Measurements from ENCODE around the gene ALPK1.

ALPK1 gene

DNA sequence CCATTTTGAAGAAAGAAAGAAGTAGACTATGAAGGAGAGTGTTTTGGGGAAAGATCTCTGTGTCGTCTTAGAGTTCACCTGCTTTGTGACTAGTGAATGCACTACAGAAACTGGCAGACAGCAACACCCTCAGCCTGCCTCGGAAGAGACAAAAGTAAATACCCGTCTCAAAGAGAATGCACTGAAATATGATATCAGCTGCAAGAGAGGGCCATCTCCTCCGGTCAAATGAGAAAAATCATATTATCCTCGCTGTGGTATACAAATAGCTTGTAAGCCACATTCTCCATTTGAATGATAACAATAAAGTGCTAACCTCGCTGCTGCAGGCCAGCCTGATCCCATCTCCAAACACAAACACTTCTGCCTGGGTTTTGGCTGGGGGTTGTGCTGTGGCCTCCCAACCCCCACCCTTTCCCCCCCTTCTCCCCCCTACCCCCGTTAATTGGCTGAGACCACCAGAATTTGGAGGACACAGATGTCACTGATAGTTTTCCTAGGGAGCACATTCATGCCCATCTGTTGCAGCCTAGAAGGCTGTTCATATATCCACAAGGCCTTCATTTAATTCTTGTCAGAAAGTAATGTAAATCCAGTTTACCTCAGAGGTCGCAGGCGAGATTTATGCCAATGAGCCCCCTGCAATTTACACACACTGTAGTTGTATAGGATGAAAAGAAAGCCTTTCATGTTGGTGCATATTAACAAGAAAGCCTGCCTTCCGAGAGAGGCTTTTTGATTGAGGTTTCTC is 46.3 kb downstream of the ALPK1 start:
- TF ChIP-seq, protein P1, sequence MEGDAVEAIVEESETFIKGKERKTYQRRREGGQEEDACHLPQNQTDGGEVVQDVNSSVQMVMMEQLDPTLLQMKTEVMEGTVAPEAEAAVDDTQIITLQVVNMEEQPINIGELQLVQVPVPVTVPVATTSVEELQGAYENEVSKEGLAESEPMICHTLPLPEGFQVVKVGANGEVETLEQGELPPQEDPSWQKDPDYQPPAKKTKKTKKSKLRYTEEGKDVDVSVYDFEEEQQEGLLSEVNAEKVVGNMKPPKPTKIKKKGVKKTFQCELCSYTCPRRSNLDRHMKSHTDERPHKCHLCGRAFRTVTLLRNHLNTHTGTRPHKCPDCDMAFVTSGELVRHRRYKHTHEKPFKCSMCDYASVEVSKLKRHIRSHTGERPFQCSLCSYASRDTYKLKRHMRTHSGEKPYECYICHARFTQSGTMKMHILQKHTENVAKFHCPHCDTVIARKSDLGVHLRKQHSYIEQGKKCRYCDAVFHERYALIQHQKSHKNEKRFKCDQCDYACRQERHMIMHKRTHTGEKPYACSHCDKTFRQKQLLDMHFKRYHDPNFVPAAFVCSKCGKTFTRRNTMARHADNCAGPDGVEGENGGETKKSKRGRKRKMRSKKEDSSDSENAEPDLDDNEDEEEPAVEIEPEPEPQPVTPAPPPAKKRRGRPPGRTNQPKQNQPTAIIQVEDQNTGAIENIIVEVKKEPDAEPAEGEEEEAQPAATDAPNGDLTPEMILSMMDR (IDR thresholded peaks at IDR 0.05; ENCODE audit: low read length, missing control alignments), result no peak
- DNase-seq (ENCODE audit: low read depth), result no peak
- no peak overlapping the region for H3K4me3 ChIP-seq (replicated peaks; ENCODE audit: low read depth, low read length)

DNA sequence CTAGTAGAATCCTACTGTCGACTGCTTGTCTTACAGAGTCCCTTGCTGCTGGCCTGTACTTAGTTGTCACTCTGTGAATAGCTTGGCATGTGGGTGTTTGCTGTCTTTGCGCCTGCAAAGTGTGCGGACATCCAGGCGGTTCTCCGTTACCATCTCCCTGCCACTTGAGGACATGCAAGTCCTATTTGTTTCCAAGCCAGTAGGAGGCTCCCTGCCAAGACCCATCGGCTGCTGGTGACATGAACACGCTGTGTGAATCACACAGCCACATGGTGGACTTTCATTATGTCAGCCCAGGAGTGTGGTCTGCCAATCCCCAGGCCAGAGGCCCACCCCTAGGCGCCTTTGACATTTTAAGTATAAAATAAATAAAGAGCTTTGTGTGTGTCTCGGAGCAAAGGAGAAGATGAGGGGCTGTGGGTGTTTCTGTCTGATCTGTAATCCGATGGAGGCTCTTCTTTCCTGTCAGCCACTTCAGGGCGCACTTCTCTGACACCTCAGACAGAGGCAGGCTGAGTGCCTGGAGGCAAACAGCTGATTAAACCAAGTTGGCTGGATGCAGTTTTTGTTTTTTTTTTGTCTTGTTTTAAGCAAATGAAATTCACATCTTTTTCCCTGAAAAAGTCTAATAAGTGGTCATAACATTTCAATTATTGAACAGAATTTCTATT is 51.5 kb downstream of the ALPK1 start:
- no peak overlapping the region for H3K4me3 ChIP-seq (replicated peaks; ENCODE audit: low read depth, low read length)
- peak; percentile 77 for DNase-seq (ENCODE audit: low read depth)

DNA sequence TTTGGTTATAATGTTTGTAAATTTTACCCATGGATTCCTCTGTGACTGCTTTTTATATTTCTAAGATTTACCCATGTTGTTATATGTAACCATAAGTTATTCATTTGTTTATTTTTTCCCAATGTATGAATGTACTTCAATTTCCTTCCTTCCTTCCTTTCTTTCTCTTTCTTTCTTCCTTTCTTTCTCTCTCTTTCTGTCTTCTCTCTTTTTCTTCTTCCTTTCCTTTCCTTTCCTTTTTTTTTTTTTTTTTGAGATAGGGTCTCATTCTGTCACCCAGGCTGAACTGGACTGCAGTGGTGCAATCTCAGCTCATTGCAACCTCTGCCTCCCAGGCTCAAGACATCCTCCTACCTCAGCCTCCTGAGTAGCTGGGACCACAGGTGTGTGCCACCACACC is 55.6 kb downstream of the ALPK1 start:
- TF ChIP-seq, protein P1 (IDR thresholded peaks at IDR 0.05; ENCODE audit: low read length, missing control alignments), result no peak

More for the DNA sequence above, 51.5 kb downstream of the ALPK1 start:
- TF ChIP-seq, protein P1 (IDR thresholded peaks at IDR 0.05; ENCODE audit: low read length, missing control alignments), result peak; percentile 32

DNA sequence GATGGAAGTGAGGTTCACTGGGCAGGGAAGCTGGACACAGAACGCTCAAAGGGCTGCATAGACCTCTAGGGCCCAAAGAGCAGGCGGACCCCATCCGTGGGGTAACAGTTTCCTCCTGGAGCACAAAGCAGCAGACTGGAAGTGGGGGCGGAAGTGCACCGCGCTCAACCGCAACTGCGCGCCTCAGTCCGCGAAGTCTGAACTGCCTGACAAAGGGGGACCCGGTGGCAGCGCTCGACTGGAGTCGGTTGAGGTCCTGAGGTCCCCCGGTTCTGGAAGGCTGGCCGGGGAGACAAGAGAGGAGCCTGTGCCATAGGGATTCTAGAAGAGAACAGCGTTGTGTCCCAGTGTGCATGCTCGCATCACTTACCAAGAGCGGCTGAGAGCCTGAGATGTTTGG is 58.5 kb downstream of the ALPK1 start:
- DNase-seq (ENCODE audit: low read depth), result no peak
- TF ChIP-seq, protein P1 (IDR thresholded peaks at IDR 0.05; ENCODE audit: low read length, missing control alignments), result no peak
- H3K4me3 ChIP-seq (replicated peaks; ENCODE audit: low read depth, low read length), result no peak overlapping the region

More for the DNA sequence above, 55.6 kb downstream of the ALPK1 start:
- DNase-seq (ENCODE audit: low read depth), result no peak
- H3K4me3 ChIP-seq (replicated peaks; ENCODE audit: low read depth, low read length), result no peak overlapping the region

DNA sequence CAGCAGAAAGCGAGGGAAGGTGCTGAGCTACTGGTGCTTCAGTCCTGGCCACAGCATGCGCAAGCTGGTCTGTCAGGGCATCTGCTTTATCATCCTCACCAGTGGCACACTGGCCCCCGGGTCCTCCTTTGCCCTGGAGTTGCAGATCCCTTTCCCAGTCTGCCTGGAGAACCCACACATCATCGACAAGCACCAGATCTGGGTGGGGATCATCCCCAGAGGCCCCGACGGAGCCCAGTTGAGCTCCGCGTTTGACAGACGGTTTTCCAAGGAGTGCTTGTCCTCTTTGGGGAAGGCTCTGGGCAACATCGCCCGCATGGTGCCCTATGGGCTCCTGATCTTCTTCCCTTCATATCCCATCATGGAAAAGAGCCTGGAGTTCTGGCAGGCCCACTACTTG is 60.3 kb downstream of the ALPK1 start:
- no peak for DNase-seq (ENCODE audit: low read depth)

DNA sequence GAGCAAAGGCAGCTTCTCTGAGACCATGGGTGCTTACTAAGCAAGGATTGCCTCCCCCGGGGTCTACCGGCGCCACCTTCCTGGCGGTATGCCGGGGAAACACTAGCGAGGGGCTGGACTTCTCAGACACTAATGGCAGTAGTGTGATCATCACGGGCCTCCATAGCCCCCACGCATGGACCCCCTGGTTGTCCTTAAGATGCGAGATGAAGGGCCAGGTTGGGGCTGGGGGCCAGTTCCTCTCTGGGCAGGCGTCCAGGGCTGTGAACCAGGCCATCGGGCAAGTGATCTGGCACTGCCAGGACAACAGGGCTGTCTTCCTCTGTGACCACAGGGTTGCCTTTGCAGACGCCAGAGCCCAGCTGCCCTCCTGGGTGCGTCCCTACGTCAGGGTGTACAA is 60.7 kb downstream of the ALPK1 start:
- no peak overlapping the region for H3K4me3 ChIP-seq (replicated peaks; ENCODE audit: low read depth, low read length)
- DNase-seq (ENCODE audit: low read depth), result no peak

More for the DNA sequence above, 60.3 kb downstream of the ALPK1 start:
- no peak overlapping the region for H3K4me3 ChIP-seq (replicated peaks; ENCODE audit: low read depth, low read length)
- TF ChIP-seq, protein P1 (IDR thresholded peaks at IDR 0.05; ENCODE audit: low read length, missing control alignments), result no peak

More for the DNA sequence above, 60.7 kb downstream of the ALPK1 start:
- TF ChIP-seq, protein P1 (IDR thresholded peaks at IDR 0.05; ENCODE audit: low read length, missing control alignments), result no peak
